ENCODE data around the gene CD177.

CD177 gene

GRCh38 chr19:43395561-43395960 is 42.1 kb downstream of the CD177 start:
- no peak for TF ChIP-seq POLR2A (IDR thresholded peaks at IDR 0.05; ENCODE audit: low read length)
- TF ChIP-seq GATA1 (IDR thresholded peaks at IDR 0.05; ENCODE audit: low read depth, low read length), result no peak
- DNase-seq, result no peak

- no peak for TF ChIP-seq POLR2A (IDR thresholded peaks at IDR 0.05; ENCODE audit: low read length)
- TF ChIP-seq GATA1 (IDR thresholded peaks at IDR 0.05; ENCODE audit: low read depth, low read length), result no peak
- DNase-seq, result no peak
Measured at GRCh38 chr19:43406297-43406696, 52.8 kb downstream of the CD177 start.

DNA sequence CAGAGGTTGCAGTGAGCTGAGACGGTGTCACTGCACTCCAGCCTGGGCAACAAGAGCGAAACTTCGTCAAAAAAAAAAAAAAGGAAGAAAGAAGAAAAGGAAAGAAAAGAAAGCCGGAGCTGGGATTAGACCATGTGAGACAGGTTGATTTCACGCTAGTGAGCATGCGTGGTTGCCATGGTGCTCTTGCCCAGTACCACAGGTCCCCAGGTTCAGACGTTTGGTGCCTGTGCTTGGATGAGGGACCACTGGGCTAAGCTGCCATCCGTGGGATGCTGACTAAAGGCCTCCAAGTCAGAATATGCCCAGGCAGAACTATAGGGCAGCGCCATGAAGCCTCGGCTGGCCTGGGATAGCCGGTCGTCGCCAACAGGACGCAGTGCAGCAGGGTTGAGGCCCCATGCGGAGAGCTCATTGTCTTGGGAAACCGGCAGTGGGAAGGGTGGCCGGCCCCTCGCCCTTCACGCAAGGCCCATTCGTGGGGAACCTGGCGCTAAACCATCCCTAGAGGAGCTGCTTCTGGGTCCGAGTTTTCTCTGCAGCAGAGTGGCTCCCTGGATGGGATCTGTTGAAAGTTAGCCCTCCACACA is 54.0 kb downstream of the CD177 start:
- DNase-seq, result no peak
- no peak for TF ChIP-seq POLR2A (IDR thresholded peaks at IDR 0.05; ENCODE audit: low read length)

- TF ChIP-seq POLR2A (IDR thresholded peaks at IDR 0.05; ENCODE audit: low read length) (no peak), GATA1 (IDR thresholded peaks at IDR 0.05; ENCODE audit: low read depth, low read length) (no peak)
- no peak for DNase-seq
Measured at GRCh38 chr19:43408043-43408442, 54.6 kb downstream of the CD177 start.

DNA sequence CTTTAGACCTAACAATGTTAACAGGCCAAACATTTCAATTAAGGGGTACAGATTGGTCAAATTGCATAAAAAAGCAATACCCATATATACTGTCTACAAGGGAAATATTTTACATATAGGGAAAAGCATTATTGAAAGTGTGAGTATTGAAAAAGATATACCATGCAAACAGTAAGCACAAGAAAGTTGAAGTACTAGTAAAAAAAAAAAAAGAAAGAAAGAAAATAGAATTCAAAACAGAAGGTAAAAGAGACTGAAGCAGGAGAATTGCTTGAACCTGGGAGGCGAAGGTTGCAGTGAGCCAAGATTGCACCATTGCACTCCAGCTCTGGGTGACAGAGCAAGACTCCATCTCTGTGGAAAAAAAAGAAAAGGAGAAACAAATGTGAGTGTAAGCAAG is 55.9 kb downstream of the CD177 start:
- DNase-seq, result no peak
- TF ChIP-seq POLR2A (IDR thresholded peaks at IDR 0.05; ENCODE audit: low read length), result no peak

DNA sequence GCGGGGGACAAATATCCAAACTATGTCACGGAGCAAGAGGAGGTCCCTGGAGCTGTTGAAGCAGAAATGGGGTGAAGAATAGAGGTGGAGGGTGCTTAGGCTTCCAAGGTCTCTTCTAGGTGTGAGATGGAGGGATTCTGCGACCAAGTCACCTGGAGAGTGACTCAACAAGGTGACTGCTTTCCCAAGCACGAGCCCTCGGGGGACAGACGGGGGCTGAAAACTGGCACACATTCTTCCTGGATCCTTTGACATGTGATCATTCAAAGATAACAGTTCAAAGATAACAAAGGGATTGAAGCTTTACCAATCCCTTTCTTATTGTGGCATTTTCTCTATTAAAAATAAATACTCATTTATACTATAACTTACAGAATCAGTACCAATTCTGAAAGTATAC is 59.0 kb downstream of the CD177 start:
- TF ChIP-seq POLR2A (IDR thresholded peaks at IDR 0.05; ENCODE audit: low read length) (no peak), GATA1 (IDR thresholded peaks at IDR 0.05; ENCODE audit: low read depth, low read length) (no peak)
- DNase-seq, result no peak
